ENCODE measurements around the gene CDC7.

The CDC7 gene

DNA sequence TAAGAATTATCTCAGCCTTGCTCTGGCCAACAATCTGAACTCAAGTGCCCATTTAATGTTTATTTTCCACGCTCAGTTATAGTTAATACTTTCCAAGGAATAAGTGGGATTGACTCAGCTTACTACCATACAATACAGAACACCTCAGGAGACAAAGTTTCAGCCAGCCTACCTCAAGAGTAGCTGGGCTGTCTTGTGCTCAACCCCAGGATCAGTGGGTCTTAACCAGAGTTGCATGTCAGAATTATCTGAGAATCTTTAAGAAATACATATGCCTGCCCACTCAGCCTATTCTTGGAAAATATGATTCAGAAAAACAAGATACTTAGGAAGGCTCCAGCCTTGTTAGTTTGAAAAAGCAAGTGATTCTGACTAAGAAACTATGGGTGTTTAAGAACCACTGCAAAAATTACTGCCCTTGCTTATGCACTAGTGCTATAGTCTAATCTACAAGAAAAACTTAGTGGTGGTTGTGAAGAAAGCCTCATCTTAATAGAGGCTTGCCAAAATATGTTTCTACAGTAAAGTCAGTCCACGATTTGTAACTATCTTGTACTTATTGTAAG, 20.4 kb downstream of the CDC7 start:
- no peak overlapping the region for H3K4me3 Mint-ChIP-seq
- no peaks in the 10 kb centered on the region for H3K27me3 Mint-ChIP-seq (ENCODE audit: low read depth)
- peak overlapping the region; percentile 52 for H3K27ac Mint-ChIP-seq
- H3K36me3 Mint-ChIP-seq (ENCODE audit: low read depth): peaks cover 49% of the 10 kb centered on the region
- peaks cover 33% of the 10 kb centered on the region for H3K4me1 Mint-ChIP-seq (ENCODE audit: low read depth)
- no peaks in the 10 kb centered on the region for H3K9me3 Mint-ChIP-seq
- DNase-seq (ENCODE audit: low spot score): peak; percentile 39

DNA sequence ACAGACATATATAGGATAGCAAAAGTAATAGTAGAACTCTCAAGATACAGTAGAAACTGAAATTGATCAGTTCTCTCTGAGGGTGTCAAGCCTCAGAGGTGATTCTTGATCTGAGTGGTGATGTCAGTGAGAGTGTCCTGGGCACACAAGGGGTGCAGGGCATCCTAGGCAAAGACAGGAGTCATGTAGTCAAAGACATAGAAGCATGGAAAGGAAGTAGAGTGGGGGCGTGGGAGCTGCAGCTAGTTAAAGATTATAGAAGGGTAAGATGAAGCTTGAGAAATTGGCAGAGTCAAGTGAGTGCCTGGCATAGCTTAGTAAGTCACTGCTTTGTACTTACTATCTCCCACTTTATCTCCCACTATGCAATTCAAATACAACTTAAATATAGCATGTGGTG, 22.8 kb downstream of the CDC7 start:
- no peaks in the 10 kb centered on the region for H3K9me3 Mint-ChIP-seq
- H3K27ac Mint-ChIP-seq: peak overlapping the region; percentile 62
- DNase-seq (ENCODE audit: low spot score): peak; percentile 78
- H3K4me3 Mint-ChIP-seq: peak overlapping the region; percentile 21
- peaks cover 29% of the 10 kb centered on the region for H3K4me1 Mint-ChIP-seq (ENCODE audit: low read depth)
- H3K36me3 Mint-ChIP-seq (ENCODE audit: low read depth): peaks cover 27% of the 10 kb centered on the region
- no peaks in the 10 kb centered on the region for H3K27me3 Mint-ChIP-seq (ENCODE audit: low read depth)

GRCh38 chr1:91526496-91526895, 25.8 kb downstream of the CDC7 start:
- Mint-ChIP-seq H3K36me3 (ENCODE audit: low read depth) (peaks cover 25% of the 10 kb centered on the region), H3K9me3 (no peaks in the 10 kb centered on the region), H3K4me1 (ENCODE audit: low read depth) (peaks cover 31% of the 10 kb centered on the region), H3K27ac (no peak overlapping the region), H3K27me3 (ENCODE audit: low read depth) (no peaks in the 10 kb centered on the region), H3K4me3 (no peak overlapping the region)
- no peak for DNase-seq (ENCODE audit: low spot score)

GRCh38 chr1:91527266-91527765, 26.7 kb downstream of the CDC7 start:
- Mint-ChIP-seq H3K36me3 (ENCODE audit: low read depth) (peaks cover 25% of the 10 kb centered on the region), H3K4me3 (no peak overlapping the region), H3K4me1 (ENCODE audit: low read depth) (peaks cover 29% of the 10 kb centered on the region), H3K27me3 (ENCODE audit: low read depth) (no peaks in the 10 kb centered on the region), H3K27ac (no peak overlapping the region), H3K9me3 (no peaks in the 10 kb centered on the region)
- DNase-seq (ENCODE audit: low spot score): no peak

DNA sequence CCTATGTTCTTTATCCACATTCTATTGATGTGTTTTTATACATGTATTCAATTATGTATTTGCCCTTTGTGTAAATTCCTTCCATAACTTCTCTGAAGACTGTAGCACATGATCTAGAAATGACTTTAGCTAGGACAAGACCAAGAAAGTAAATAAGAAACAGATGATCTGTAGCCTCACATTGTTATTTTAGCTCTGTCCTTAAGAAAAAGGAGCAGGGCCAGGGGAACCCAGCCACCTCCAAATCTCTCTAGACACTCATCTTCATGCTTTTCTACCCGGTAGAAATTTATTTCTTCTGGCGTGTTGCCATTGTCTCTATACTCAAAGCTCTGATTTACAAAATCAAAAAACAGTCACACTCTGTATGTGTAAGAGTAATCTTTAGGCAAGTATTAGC, 27.1 kb downstream of the CDC7 start:
- Mint-ChIP-seq H3K9me3 (no peaks in the 10 kb centered on the region), H3K27me3 (ENCODE audit: low read depth) (no peaks in the 10 kb centered on the region), H3K27ac (no peak overlapping the region), H3K4me1 (ENCODE audit: low read depth) (peaks cover 28% of the 10 kb centered on the region), H3K36me3 (ENCODE audit: low read depth) (peaks cover 25% of the 10 kb centered on the region), H3K4me3 (no peak overlapping the region)
- no peak for DNase-seq (ENCODE audit: low spot score)

DNA sequence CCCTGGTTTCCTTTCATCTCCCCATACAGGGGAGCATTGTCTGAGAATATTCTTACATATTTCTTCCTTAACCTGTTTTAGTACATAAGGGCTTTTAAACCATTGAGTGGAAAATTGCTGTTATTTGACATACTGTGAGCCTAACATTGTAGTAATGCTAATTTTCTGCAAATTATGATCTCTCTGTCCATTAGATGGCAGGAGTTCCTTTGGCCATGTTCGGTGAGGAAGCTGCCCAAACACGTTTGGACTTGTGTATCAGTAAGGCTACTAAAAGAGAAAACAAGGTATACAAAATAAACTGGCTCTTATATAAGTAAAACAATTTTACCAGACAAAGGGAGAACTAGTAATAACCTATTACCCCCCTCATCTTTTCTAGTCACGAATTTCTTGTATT, 29.2 kb downstream of the CDC7 start:
- no peak overlapping the region for H3K27ac Mint-ChIP-seq
- no peaks in the 10 kb centered on the region for H3K27me3 Mint-ChIP-seq (ENCODE audit: low read depth)
- peaks cover 23% of the 10 kb centered on the region for H3K4me1 Mint-ChIP-seq (ENCODE audit: low read depth)
- peaks cover 16% of the 10 kb centered on the region for H3K36me3 Mint-ChIP-seq (ENCODE audit: low read depth)
- DNase-seq (ENCODE audit: low spot score): no peak
- H3K4me3 Mint-ChIP-seq: no peak overlapping the region
- H3K9me3 Mint-ChIP-seq: no peaks in the 10 kb centered on the region

DNA sequence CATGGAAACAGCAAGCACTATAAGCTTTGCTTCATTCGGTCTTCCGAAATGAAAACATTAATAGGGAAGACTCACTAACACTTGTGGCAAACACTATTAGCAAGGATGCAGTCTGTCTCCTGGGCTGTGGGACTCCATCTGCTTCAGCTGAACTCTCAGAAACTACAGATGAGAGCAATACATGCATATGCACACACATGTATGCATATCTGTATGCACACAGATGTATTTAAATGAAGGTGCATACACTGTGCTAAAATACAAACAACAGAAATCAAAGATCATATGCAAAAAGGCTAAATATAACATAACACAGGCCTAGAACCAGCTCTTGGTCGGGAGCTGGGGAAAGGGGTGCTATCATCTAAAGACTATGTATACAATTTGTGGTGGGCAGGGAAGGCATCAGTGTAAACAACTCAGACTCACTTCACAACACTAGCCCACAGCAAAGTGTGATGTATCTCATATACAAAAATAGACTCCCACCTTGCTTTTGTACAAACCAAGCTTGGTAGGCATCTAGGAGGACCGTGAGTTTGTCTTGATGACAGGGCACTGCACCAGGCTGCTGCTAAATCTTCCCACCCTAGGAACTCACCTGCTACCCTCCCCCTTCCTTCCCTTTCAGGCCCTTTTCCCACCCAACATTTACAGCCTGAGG, 32.8 kb downstream of the CDC7 start:
- Mint-ChIP-seq H3K9me3 (no peaks in the 10 kb centered on the region), H3K4me1 (ENCODE audit: low read depth) (peaks cover 29% of the 10 kb centered on the region), H3K27me3 (ENCODE audit: low read depth) (no peaks in the 10 kb centered on the region), H3K36me3 (ENCODE audit: low read depth) (peaks cover 7% of the 10 kb centered on the region), H3K4me3 (no peak overlapping the region), H3K27ac (peak overlapping the region; percentile 13)
- no peak for DNase-seq (ENCODE audit: low spot score)

- Mint-ChIP-seq H3K27ac (no peak overlapping the region), H3K4me1 (ENCODE audit: low read depth) (peaks cover 23% of the 10 kb centered on the region), H3K4me3 (no peak overlapping the region), H3K9me3 (no peaks in the 10 kb centered on the region), H3K27me3 (ENCODE audit: low read depth) (no peaks in the 10 kb centered on the region), H3K36me3 (ENCODE audit: low read depth) (peaks cover 4% of the 10 kb centered on the region)
- no peak for DNase-seq (ENCODE audit: low spot score)
Measured at GRCh38 chr1:91535441-91535840, 34.8 kb downstream of the CDC7 start.

- Mint-ChIP-seq H3K27ac (no peak overlapping the region), H3K4me3 (no peak overlapping the region), H3K4me1 (ENCODE audit: low read depth) (peaks cover 30% of the 10 kb centered on the region), H3K9me3 (no peaks in the 10 kb centered on the region), H3K36me3 (ENCODE audit: low read depth) (peaks cover 4% of the 10 kb centered on the region), H3K27me3 (ENCODE audit: low read depth) (no peaks in the 10 kb centered on the region)
- no peak for DNase-seq (ENCODE audit: low spot score)
Measured at GRCh38 chr1:91537281-91537986, 36.8 kb downstream of the CDC7 start.

DNA sequence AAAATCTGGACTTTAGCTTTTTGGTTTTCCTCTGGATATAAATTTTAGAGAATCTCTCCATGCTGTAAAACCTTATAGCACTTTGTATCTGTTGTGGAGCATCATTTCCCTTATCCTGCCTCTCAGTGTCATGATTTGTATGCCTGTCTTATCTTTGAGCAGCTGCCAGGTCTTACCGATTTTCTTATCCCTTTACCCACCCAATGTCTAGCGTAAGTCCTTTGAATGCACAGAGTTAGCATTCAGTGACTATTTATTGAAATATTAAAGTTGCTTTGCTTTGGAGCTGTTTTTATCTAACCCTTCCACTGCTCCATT, 37.3 kb downstream of the CDC7 start:
- peaks cover 4% of the 10 kb centered on the region for H3K36me3 Mint-ChIP-seq (ENCODE audit: low read depth)
- H3K27ac Mint-ChIP-seq: no peak overlapping the region
- no peaks in the 10 kb centered on the region for H3K9me3 Mint-ChIP-seq
- no peak for DNase-seq (ENCODE audit: low spot score)
- H3K4me3 Mint-ChIP-seq: no peak overlapping the region
- no peaks in the 10 kb centered on the region for H3K27me3 Mint-ChIP-seq (ENCODE audit: low read depth)
- peaks cover 25% of the 10 kb centered on the region for H3K4me1 Mint-ChIP-seq (ENCODE audit: low read depth)

DNA sequence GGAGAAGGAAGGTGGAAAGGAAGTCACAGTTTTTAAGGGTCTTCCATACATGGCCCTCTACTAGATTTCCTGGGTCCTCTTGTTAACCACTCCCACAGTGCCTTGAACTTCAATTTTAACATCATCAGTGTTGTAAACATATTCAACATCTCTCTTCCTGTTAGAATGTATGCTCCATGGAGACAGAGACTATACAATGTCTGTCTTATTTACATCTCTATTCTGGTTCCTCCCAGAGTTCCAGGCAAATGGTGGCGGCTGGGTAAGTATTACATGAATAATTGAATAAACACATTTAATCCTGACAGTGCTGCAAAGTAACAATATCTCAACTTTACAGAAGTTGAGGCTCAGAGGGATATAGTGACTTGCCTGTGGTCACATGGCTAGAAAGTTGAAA, 40.3 kb downstream of the CDC7 start:
- H3K4me1 Mint-ChIP-seq (ENCODE audit: low read depth): peaks cover 27% of the 10 kb centered on the region

GRCh38 chr1:91541918-91542533, 41.4 kb downstream of the CDC7 start:
- H3K27ac Mint-ChIP-seq: no peak overlapping the region
- DNase-seq (ENCODE audit: low spot score): no peak
- no peak overlapping the region for H3K4me3 Mint-ChIP-seq
- peaks cover 30% of the 10 kb centered on the region for H3K4me1 Mint-ChIP-seq (ENCODE audit: low read depth)
- peaks cover 5% of the 10 kb centered on the region for H3K27me3 Mint-ChIP-seq (ENCODE audit: low read depth)
- H3K9me3 Mint-ChIP-seq: no peaks in the 10 kb centered on the region
- peaks cover 4% of the 10 kb centered on the region for H3K36me3 Mint-ChIP-seq (ENCODE audit: low read depth)

More for the DNA sequence above, 40.3 kb downstream of the CDC7 start:
- H3K9me3 Mint-ChIP-seq: no peaks in the 10 kb centered on the region
- peaks cover 5% of the 10 kb centered on the region for H3K27me3 Mint-ChIP-seq (ENCODE audit: low read depth)
- peaks cover 4% of the 10 kb centered on the region for H3K36me3 Mint-ChIP-seq (ENCODE audit: low read depth)
- no peak overlapping the region for H3K27ac Mint-ChIP-seq
- no peak overlapping the region for H3K4me3 Mint-ChIP-seq
- DNase-seq (ENCODE audit: low spot score): no peak

DNA sequence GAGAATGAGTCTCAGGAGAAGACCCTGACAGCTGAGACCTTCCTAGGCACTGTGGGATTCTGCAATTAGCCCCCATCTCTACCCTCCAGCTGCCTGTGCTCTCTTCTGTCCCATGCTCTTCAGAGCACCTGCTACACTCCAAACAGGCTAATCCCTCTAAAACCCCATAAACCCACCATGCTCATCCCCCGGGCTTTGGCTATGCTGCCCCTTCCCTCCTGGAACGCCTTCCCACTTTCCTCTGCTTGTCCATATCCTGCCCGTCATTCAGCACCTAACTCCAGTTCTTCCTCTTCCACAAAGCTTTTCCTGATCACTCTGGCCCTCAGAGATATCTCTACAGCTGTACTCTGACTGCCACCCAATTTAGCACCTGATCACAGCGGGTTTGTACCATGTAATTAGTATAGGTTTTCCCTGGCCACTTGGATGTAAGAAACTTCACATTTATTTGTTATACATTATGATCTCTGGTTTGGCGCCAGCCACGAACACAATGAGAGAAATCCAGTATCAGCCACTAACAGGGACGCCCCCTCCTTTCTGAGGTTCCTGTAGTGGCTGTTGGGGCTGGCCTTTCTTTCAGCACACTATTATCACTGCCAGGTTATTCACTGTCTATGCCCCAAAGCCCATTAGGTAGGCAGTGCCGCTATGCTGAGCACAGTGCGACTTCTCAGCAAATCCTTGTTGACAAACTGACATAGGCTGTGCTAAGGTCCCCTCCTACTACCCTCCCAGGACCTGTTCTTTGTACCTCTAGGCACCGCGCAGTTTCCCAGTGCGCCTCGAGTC, 45.1 kb downstream of the CDC7 start:
- H3K4me1 Mint-ChIP-seq (ENCODE audit: low read depth): peaks cover 55% of the 10 kb centered on the region
- H3K27me3 Mint-ChIP-seq (ENCODE audit: low read depth): peaks cover 5% of the 10 kb centered on the region
- peaks cover 9% of the 10 kb centered on the region for H3K36me3 Mint-ChIP-seq (ENCODE audit: low read depth)
- H3K9me3 Mint-ChIP-seq: peaks cover 4% of the 10 kb centered on the region
- DNase-seq (ENCODE audit: low spot score): no peak
- H3K4me3 Mint-ChIP-seq: no peak overlapping the region
- H3K27ac Mint-ChIP-seq: no peak overlapping the region

DNA sequence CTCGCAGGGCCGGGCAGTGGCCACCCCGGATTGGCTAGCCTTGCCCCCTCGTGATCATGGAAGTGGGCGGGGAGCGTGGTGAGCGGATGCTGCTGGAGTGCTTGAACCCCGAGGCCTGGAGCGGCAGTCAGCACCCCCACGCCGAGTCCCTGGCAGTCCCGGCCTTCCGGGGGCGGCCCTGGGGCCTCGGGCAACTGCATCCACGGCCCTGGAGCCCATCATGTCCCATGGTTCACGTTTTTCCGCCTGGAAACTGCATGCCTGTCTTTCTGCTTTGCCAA, 45.6 kb downstream of the CDC7 start:
- Mint-ChIP-seq H3K4me3 (no peak overlapping the region), H3K27me3 (ENCODE audit: low read depth) (peaks cover 5% of the 10 kb centered on the region), H3K36me3 (ENCODE audit: low read depth) (peaks cover 8% of the 10 kb centered on the region), H3K9me3 (peaks cover 8% of the 10 kb centered on the region), H3K27ac (no peak overlapping the region), H3K4me1 (ENCODE audit: low read depth) (peaks cover 57% of the 10 kb centered on the region)
- no peak for DNase-seq (ENCODE audit: low spot score)

Measured in T-helper 2 cell treated with Interferon-gamma antibody and Interleukin-4, amounts not matched to agents 5 μg/mL and 100 μg/mL, for 36 hours (primary cell).